Measurements from ENCODE around the gene CARD11. TPM values are rescaled to one million over a fixed set of nuclear protein-coding genes. Genes with fewer than 3 reads are reported as not detected.

The CARD11 gene
- total RNA-seq, 4 donors from 2014 or later, result 0.26 to 2.0 (median 0.70) TPM

GRCh38 chr7:2983586-2983985, 60.1 kb downstream of the CARD11 start:
- H3K36me3 ChIP-seq, result no peaks in the 10 kb centered on the region
- intact Hi-C loops (cut with DNase I), result no loop called here

DNA sequence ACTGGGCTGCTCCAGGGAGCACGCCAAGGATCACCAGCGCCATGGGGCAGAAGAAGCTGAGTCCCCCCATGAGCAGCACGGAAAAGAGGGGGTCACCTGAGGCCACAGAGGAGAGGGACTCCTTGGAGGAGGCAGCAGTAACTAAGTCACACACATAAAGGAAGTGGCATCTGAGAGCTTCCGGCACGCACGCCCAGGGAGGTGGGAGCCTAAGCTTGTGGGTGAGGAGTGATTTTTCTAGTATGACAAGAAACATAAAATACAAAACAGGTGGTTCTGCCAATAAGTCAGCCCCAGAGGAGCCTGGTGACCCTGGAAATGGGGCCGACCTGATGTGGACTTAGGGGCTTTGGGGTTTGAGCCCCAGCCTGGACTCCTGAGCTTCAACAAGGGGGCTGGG, 60.8 kb downstream of the CARD11 start:
- intact Hi-C loops (cut with DNase I), result no loop called here
- no peak for DNase-seq (ENCODE audit: extremely low spot score)
- WGBS, result 83% methylated on average over 6 of the region's 7 CpGs

More at GRCh38 chr7:2983586-2983985, 60.1 kb downstream of the CARD11 start:
- WGBS, result 85% methylated on average over 6 of the region's 6 CpGs
- Histone ChIP-seq H3K27me3 (peaks cover 0 to 54% (median 0%) of the 10 kb centered on the region in 4 donors), H3K4me1 (peaks cover 0 to 6% (median 2%) of the 10 kb centered on the region in 4 donors), H3K27ac (replicated peaks in 1 of 4) (no peak overlapping the region), H3K4me3 (no peak overlapping the region), H3K9me3 (no peaks in the 10 kb centered on the region)
- no peak for DNase-seq (ENCODE audit: extremely low spot score)
- TF ChIP-seq, protein P1, sequence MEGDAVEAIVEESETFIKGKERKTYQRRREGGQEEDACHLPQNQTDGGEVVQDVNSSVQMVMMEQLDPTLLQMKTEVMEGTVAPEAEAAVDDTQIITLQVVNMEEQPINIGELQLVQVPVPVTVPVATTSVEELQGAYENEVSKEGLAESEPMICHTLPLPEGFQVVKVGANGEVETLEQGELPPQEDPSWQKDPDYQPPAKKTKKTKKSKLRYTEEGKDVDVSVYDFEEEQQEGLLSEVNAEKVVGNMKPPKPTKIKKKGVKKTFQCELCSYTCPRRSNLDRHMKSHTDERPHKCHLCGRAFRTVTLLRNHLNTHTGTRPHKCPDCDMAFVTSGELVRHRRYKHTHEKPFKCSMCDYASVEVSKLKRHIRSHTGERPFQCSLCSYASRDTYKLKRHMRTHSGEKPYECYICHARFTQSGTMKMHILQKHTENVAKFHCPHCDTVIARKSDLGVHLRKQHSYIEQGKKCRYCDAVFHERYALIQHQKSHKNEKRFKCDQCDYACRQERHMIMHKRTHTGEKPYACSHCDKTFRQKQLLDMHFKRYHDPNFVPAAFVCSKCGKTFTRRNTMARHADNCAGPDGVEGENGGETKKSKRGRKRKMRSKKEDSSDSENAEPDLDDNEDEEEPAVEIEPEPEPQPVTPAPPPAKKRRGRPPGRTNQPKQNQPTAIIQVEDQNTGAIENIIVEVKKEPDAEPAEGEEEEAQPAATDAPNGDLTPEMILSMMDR (IDR thresholded peaks at IDR 0.05), result no peak
- TF ChIP-seq POLR2AphosphoS5 (IDR thresholded peaks at IDR 0.05) (no peak), POLR2A (IDR thresholded peaks at IDR 0.05; ENCODE audit: low read depth) (no peak), EP300 (IDR thresholded peaks at IDR 0.05) (no peak)

GRCh38 chr7:2982401-2982800, 61.3 kb downstream of the CARD11 start:
- Histone ChIP-seq H3K4me1 (peaks cover 0 to 8% (median 2%) of the 10 kb centered on the region in 4 donors), H3K27me3 (peaks cover 0 to 59% (median 0%) of the 10 kb centered on the region in 4 donors), H3K36me3 (no peaks in the 10 kb centered on the region), H3K4me3 (no peak overlapping the region), H3K9me3 (no peaks in the 10 kb centered on the region), H3K27ac (replicated peaks in 1 of 4) (no peak overlapping the region)
- WGBS, result 92% methylated on average over 11 of the region's 11 CpGs
- DNase-seq (ENCODE audit: extremely low spot score), result no peak
- intact Hi-C loops (cut with DNase I), result no loop called here
- TF ChIP-seq EP300 (IDR thresholded peaks at IDR 0.05), result no peak
- TF ChIP-seq POLR2A (IDR thresholded peaks at IDR 0.05; ENCODE audit: low read depth), result no peak
- no peak for TF ChIP-seq POLR2AphosphoS5 (IDR thresholded peaks at IDR 0.05)
- TF ChIP-seq, protein P1 (IDR thresholded peaks at IDR 0.05), result no peak

More for the DNA sequence above, 60.8 kb downstream of the CARD11 start:
- H3K27me3 ChIP-seq, result peaks cover 0 to 59% (median 0%) of the 10 kb centered on the region in 4 donors
- H3K4me3 ChIP-seq, result no peak overlapping the region
- H3K9me3 ChIP-seq, result no peaks in the 10 kb centered on the region
- H3K36me3 ChIP-seq, result no peaks in the 10 kb centered on the region
- peaks cover 0 to 8% (median 2%) of the 10 kb centered on the region in 4 donors for H3K4me1 ChIP-seq
- TF ChIP-seq POLR2AphosphoS5 (IDR thresholded peaks at IDR 0.05) (no peak), POLR2A (IDR thresholded peaks at IDR 0.05; ENCODE audit: low read depth) (no peak), EP300 (IDR thresholded peaks at IDR 0.05) (no peak)
- TF ChIP-seq, protein P1 (IDR thresholded peaks at IDR 0.05), result no peak
- H3K27ac ChIP-seq (replicated peaks in 1 of 4), result no peak overlapping the region

GRCh38 chr7:2981103-2981480, 62.6 kb downstream of the CARD11 start:
- Histone ChIP-seq H3K4me3 (no peak overlapping the region), H3K4me1 (peaks cover 0 to 8% (median 2%) of the 10 kb centered on the region in 4 donors), H3K27me3 (peaks cover 0 to 52% (median 0%) of the 10 kb centered on the region in 4 donors), H3K36me3 (no peaks in the 10 kb centered on the region), H3K27ac (replicated peaks in 1 of 4) (no peak overlapping the region), H3K9me3 (no peaks in the 10 kb centered on the region)
- TF ChIP-seq POLR2A (IDR thresholded peaks at IDR 0.05; ENCODE audit: low read depth) (no peak), EP300 (IDR thresholded peaks at IDR 0.05) (no peak), POLR2AphosphoS5 (IDR thresholded peaks at IDR 0.05) (no peak)
- TF ChIP-seq, protein P1 (IDR thresholded peaks at IDR 0.05), result no peak
- WGBS, result 78% methylated on average over 8 of the region's 8 CpGs
- DNase-seq (ENCODE audit: extremely low spot score), result no peak
- intact Hi-C loops (cut with DNase I), result no loop called here

All from esophagus muscularis mucosa (tissue), 4 donors.